ENCODE results near the gene OTUD4.
"Not testable (repeated sequence)": the region's sequence is repeated elsewhere in the genome, so short reads cannot be mapped to it uniquely, and the experiment has no call there.

OTUD4 gene, protein sequence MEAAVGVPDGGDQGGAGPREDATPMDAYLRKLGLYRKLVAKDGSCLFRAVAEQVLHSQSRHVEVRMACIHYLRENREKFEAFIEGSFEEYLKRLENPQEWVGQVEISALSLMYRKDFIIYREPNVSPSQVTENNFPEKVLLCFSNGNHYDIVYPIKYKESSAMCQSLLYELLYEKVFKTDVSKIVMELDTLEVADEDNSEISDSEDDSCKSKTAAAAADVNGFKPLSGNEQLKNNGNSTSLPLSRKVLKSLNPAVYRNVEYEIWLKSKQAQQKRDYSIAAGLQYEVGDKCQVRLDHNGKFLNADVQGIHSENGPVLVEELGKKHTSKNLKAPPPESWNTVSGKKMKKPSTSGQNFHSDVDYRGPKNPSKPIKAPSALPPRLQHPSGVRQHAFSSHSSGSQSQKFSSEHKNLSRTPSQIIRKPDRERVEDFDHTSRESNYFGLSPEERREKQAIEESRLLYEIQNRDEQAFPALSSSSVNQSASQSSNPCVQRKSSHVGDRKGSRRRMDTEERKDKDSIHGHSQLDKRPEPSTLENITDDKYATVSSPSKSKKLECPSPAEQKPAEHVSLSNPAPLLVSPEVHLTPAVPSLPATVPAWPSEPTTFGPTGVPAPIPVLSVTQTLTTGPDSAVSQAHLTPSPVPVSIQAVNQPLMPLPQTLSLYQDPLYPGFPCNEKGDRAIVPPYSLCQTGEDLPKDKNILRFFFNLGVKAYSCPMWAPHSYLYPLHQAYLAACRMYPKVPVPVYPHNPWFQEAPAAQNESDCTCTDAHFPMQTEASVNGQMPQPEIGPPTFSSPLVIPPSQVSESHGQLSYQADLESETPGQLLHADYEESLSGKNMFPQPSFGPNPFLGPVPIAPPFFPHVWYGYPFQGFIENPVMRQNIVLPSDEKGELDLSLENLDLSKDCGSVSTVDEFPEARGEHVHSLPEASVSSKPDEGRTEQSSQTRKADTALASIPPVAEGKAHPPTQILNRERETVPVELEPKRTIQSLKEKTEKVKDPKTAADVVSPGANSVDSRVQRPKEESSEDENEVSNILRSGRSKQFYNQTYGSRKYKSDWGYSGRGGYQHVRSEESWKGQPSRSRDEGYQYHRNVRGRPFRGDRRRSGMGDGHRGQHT

DNA sequence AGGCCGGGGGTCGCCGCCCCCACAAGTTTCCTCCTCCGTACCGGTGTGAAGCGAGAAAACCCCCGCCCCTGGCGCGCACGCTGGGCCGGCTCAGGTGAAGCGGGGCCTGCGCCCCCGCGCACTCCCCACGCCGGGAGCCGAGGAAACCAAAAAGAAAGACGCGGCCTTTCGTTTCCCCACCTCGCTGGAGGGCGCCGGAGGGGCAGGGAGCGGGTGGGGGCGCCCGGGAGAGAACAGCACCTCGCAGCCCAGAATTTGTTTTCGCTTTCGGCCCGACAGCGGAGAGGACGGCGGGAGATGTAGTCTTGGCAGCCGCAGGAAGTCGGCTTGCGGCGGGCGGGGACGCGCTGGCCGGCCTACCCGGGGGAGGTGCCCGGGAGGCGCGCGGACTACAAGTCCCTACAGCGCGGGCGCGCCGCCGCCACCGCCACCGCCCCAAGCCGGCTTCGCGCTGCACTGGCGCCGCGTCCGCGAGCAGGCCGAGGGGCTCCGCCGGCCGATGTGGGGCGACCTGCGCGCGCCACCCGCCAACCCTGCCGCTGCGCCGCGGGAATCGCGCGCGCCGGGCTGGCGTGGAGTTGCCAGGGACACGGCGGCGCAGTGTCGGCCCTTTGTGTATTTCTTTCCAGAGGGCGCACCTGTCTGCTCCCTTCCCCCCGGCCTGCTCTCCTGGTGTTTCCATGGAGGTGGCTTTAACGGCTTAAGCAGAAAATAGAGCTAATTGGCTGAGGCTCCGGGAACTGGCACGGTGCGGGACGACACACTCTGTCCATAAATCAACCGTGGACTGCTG, at the start of gene OTUD4:
Gene OTUD4, minus strand, starts transcription at position 292 of the 793 bp plus-strand sequence. CDS start 616 bp downstream, outside the sequence.
- peak; percentile 91 to 99 for DNase-seq

DNA sequence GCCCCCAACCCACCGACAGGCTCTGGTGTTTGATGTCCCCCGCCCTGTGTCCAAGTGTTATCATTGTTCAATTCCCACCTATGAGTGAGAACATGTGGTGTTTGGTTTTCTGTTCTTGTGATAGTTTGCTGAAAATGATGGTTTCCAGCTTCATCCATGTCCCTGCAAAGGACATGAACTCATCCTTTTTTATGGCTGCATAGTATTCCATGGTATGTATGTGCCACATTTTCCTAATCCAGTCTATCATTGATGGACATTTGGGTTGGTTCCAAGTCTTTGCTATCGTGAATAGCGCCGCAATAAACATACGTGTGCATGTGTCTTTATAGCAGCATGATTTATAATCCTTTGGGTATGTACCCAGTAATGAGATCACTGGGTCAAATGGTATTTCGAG, 42.8 kb upstream of the OTUD4 start:
- not testable (repeated sequence) for DNase-seq

DNA sequence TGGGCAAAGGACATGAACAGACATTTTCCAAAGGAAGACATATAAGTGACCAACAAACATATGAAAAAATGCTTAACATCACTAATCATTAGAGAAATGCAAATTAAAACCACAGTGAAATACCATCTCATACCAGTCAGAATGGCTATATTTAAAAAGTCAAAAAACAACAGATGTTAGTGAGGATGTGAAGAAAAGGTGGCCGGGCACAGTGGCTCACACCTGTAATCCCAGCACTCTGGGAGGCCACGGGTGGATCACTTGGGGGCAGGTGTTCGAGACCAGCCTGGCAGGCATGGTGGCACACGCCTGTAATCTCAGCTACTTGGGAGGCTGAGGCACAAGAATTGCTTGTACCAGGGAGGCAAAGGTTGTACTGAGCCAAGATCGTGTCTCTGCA, 41.1 kb upstream of the OTUD4 start:
- not testable (repeated sequence) for DNase-seq

DNA sequence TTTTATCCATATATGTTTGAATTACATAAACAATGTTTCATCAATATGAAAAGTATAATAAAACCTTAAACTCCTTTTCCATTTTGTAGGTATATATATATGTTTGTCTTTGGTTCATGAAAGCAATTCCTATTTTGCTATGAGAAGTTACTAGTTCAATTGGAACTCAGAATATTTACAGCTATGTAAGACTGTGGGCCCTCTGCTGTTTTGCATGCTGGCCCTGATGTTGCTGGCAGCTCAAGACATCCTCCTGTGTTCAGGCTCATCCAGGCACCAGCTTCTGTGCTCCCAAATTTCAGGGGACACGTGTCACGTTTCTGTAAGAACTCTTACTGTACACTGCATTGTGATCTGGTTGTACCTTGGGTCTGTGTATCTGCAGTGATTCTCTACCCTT, 38.7 kb upstream of the OTUD4 start:
- no peak for DNase-seq

DNA sequence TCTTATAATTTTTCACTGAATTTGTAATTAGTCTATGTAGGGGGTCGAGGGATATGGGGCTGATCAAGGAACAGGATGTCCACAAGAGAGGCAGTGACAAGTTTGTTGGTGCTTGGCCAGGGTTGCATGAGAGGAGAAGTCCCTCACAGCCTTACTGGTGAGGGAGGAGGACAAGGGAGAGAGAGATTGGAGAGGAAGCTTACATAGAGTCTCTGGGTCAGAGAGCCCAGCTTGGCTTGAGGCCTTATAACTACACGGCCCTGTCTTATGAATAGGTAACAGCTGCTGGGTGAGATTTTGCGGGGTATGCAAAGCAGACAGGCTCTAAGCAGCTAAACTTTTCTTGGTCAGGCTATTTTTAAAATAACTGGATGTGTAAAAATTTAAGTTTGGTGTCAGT, 37.9 kb upstream of the OTUD4 start:
- no peak for DNase-seq

DNA sequence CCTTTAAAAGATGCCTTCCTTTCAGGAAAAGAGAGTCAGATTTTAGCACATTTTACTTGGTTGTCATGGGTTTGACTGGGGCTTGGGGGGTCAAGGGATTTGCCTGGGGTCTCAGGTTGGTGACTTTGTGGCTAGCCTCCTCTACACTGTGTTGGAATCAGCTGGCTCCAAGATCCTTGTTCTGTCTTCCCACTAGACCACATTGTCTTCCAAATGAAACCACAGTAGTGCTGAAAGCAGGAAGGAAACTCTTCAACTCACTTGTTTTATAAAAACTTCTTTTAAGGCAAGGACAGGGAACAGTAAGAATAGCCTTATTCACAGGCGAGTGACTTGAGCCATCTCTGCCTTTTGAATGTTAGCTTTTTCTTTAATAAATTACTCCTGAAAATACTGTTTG, 37.0 kb upstream of the OTUD4 start:
- DNase-seq: no peak

DNA sequence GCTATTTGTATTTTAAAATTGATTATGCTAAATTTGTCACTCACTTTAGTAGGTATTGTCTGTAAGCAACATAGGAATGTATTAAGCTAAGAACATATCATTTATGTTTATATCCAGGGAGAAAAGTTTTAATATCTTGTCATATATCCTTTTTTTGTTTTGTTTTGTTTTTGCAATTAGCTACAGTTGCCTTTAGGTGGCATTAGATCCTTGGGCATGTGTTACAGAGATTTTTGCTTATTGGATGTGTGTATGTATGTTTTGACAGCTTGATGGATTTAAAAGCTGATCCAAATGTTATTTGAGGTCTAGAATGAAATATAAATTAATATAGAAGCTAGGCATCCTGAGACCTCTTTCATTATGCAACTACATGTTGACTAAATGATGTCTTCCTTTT, 36.1 kb upstream of the OTUD4 start:
- DNase-seq: no peak

DNA sequence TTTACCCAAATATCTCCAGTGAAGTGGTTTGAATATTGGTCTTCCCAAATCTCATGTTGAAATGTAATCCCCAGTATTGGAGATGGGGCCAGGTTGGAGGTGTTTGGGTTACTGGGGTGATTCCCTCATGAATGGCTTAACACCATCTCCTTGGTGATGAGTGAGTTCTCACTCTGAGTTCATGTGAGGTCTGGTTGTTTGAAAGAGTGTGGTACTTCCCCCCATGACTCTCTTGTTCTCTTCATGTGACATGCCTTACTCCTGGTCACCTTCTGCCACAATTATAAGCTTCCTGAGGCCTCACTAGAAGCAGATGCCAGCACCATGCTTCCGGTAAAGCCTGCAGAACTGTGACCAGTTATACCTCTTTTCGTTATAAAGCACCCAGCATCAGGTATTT, 32.9 kb upstream of the OTUD4 start:
- DNase-seq: no peak

DNA sequence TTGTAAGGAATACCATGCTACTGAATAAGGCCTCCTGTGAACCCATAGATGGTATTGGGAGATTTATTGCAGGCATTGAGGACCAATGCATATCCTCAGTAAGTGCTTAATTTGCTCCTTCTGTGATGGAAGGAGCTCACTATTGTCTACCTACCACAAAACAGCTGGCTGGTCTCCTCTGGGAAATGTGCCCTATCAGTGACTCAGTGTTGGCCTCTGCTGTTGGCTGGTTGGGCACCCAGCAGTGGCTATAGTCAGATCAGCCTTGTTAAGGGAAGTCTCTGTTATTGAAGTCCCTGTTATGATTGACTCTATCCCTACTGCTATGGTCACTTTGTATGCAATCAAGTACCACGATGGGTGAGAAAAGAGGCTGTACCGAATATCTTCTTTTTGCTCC, 27.5 kb upstream of the OTUD4 start:
- DNase-seq: no peak

DNA sequence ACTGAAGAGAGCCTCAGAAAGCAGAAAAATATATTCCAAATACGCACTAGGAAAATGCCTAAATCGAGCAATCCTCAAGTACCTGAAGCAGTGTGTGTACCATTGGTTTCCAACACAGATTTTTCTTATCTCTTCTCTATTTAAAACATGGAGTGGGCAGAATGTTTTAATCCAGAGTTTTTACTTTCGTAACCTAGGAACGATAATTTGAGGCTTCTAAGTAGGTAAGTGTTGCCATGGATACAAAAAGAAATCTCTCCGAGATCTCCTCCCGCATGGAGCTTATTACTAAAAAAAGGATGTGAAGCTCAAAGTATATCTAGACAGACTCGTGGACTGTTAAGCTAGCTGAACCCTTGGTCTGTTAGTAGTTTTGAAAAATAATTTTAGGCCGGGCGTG, 23.0 kb upstream of the OTUD4 start:
- DNase-seq: no peak

DNA sequence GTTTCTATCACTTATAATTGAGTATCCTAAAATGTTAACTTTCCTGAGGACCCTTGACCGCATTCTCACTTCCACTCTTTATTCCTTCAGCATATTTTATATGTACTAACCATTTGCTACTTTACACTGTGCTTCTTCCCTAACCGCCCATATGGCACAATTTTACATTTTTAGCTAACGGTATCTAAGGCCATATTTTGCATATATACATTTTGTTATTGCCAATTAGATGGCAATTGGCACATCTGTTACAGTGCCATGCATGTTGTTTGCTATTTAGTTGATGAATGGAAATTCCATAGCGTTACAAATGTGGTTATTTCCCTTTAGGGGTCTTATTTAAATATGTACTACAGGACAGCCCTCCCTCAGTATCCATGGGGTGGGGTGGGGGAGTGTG, 20.0 kb upstream of the OTUD4 start:
- no peak for DNase-seq

DNA sequence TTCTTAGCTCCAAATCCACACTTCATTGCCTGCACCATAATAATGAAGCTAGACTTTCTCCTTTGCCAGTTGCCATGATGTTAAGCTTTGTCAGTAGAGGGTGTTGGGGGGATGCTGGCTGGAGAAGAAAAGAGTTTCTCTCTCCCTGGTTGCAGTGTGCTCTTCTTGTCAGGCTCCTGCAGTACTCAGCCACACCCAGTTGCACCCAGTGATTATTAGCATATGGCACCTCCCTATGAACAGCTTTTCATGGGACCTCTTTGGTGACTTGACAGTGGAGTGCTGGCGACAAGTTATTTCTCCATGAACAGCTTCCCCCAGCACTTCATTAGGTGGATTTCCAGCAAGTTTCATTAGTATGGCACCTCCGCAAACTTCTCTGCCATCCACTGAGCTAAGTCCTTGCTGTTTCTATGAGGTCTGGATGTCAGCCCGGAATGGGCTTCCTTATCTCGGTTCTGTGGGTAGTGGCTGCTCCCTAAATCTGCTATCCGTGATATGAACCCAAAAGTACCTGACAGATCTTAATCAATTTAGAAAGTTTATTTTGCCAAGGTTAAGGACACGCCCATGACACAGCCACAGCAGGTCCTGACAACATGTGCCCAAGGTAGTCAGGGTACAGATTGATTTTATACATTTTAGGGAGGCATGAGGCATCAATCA, 18.8 kb upstream of the OTUD4 start:
- no peak for DNase-seq

DNA sequence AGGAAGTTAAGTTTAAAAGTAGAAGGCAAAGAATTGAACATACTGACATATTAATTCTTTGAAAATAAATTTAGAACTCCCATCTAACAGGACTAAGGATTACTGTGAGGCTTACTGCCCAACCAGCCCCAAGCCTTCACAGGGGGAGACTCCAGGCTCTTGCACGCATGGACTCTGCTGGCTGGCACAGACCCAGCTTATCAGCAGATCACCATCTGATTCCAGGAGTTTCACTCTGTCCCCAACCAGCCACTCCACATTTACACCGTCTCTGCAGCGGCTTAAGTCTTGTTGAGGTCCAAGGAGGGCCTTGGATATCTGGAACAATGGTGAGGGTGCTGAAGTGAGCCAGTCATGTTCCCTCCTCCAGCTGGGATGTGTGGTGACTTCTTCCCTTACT, 16.4 kb upstream of the OTUD4 start:
- DNase-seq: no peak

DNA sequence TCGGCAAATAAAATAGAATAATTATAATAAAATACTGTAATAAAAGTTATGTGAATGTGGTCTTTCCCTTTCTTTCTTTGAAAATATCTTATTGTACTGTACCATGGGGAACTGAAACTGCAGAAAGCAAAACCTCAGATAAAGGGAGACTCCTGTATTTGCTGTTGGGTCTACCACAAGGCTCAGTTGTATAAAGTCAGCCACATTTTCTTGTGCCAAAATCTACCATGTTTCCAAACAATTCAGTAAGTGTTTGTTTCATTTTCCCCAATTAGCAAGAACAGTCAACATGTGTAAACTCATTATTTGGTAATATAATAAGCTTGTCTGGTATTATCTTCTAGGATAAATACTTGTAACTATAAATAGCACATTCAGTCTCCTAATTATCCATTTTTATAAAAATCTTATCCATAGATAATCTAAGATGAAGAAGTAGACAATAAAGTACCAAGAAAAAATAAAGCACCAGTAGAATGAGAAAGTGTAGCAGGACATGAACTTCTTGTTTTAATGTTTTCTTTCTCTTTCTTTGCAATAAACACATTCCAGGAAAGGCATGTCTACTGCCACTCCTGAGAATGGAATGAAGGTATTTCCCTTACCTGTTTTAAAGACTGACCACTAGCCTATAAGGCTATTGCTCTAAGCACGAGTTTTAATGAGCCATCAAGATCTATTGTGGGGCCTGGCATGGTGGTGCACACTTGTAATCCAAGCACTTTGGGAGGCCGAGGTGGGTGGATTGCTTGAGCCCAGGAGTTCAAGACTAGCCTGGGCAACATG, 15.0 kb upstream of the OTUD4 start:
- DNase-seq: no peak

DNA sequence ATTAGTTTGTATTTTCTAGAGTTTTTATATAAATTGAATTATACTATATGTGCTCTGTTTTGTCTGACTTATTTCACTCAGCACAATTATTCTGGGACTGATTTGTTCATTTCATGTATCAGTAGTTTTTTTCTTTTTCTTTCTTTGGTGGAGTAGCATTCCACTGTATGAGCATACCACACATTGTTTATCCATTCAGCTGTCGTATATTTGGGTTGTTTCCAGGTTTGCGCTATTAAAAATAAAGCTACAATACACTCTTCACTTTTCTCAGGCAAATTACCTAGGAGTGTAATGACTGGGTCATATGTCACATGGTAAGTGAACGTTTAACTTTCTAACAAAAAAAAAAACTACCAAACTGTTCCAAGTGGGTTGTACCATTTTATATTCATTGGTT, 9.6 kb upstream of the OTUD4 start:
- DNase-seq: no peak

DNA sequence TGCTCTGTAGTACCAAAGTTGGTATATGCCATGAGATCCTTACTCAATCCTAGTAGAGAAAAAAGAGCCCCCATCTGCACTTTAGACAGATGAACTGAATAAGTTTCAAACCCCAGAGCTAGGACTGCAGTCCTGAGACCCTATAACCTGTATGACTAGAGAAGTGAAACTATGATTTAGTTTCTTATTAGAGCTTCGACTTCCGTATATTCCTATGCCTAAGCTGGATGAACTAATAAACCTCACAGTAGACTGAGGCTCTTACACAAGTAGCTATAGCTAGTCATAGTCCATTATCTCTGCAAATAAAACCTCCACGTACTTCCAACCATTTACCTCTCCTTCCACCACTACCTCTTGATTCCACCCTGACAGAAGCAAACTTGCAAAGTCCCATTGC, 6.3 kb upstream of the OTUD4 start:
- no peak for DNase-seq

DNA sequence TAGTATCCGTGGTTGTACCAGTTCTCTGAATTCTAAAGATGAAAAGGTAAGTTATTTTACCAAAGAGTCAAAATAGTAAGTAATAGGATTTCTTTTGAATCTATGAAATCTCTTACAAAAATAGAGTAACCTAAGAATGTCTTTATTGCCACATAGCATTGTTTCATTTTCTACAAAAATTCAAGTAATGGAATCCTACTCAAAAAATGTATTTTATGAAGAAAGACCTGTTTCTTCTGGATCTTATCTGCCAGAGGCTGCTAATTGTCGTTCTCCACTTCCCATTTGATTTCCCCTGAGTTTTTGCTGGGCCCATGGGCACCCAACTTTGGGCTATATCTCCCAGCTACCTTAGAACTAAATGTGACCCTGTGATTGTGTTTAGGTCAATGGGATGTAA, 3.2 kb upstream of the OTUD4 start:
- DNase-seq: no peak

DNA sequence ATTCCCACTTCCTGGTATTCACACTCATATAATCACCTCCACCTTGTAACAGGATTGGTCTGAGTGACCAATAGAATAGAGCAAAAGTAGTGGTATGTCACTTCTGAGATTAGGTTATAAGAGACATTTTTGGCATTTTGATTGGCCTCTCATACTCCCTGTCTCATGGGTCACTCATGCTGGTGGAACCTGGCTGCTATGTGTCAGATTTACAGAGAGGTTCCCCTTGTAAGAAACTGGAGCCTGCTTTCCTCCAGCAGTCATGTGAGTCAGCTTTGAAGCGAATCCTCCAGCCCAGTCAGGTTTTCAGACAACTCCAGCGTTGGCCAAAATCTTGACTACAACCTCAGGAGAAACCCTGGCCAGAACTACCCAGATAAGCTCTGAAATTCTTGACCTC, 2.6 kb upstream of the OTUD4 start:
- no peak for DNase-seq

DNA sequence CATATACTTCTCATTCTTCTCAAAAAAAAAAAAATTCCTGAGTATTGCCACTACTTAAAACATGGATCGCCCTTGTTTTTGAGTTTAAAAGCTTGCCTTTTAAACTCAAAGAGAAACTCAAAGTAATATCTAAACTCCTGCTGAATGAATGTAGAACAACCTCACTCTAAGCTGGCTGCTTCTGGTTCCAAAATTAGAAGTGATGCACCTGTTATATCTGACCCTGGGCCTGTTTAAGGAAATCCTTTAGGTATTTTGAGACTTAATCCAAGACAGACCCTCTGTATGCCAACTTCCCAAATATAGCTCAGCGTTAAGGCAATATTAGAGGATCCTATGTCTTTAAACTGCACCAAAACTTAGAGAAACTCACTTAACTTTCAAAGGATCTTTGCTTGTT, 1.8 kb upstream of the OTUD4 start:
- no peak for DNase-seq

DNA sequence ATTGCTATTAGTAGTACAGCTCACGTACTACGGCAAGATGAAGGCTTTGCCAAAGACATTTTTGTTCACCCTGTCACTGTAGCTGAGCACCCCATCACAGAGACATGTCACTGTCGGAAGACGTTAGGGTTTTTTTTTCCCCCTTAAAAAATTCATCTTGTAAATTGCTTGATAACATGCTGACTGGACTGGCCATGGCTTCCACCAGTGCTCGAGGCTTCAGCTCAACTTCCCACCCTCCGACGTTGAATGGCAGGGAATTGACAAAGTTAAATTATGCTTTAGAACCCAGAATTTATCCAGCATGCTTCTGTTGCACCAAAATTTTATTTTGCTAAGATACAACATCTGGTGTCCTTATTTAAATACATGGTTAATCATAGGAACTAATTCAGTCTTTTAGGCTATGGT, 707 bp upstream of the OTUD4 start:
- no peak for DNase-seq

DNA sequence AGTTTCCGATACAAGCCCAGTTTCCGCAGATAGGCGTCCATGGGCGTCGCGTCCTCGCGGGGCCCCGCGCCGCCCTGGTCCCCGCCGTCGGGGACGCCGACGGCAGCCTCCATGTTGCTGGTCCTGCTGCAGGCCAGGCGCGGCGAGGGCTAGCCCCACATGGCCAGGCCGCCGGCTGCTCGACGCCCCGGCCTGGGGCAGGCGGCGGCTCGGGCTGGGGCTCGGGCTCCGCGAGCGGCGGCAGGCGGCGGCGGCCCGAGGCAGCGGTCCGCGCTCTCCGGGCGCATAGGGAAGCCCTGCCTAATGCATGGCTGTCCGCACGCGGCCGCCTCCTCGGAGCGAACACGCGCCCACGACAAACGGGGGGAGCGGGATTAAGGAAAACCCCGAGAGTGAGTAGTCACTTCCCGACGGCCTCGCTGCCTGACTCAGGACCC, 510 bp downstream of the OTUD4 start:
- DNase-seq: not testable (repeated sequence)

Data from stimulated activated CD4-positive, alpha-beta T cell treated with anti-CD3 and anti-CD28 coated beads, Interleukin-4, amount 100 ng/mL, for 4 hours (primary cell).